Glomerular visceral epithelial cell (primary cell): ENCODE measurements around the gene UBE2Q1.
A peak's percentile ranks its signal among the peaks of the same experiment; 100 is the strongest.

Experiments used
- DNase-seq: peaks from one replicate; pipeline ENCODE4 v3.0.0-alpha.2; 2016; ENCODE audit errors: extremely low spot score

Gene UBE2Q1

DNA sequence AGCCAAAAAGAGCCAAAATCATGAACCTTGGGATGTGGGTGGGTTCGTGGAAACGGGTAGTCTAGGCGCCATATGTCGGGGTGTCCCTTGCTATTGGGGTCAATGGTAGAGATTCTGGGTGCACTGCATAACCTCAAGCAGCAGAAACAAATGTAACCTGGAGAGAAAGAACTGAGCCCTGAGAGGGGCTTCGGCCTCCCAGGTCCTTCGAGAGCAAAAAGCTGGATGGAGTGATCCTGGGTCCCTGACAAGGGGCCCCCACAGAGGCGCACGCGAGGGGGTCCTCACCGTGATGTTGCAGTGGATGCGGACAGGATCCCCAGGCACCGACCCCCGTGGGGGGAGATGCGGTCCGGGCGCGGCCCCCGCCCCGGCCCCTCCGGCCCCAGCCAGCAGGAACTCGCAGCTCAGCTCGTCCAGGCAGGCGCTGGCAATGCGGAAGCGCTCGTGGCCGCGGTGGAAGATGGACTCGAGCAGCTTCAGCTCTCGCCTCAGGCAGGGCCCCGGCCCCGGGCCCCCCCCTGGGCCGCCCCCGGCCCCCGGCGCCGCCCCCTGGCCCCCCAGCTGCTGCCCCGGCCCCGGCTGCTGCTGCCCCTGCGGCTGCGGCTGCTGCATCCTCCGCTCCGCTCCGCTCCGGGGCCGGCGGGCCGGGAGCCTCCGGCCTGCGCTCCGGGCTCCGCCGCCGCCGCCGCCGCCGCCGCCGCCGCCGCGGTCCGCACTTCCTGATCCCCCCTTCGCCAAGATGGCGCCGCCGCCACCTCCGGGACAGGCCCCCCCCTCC, at the start of gene UBE2Q1:
Gene UBE2Q1 (minus strand): TSS at position 724 of the 781 bp plus-strand sequence. CDS start 109 bp downstream, at position 615.
- peak; percentile 38 for DNase-seq

DNA sequence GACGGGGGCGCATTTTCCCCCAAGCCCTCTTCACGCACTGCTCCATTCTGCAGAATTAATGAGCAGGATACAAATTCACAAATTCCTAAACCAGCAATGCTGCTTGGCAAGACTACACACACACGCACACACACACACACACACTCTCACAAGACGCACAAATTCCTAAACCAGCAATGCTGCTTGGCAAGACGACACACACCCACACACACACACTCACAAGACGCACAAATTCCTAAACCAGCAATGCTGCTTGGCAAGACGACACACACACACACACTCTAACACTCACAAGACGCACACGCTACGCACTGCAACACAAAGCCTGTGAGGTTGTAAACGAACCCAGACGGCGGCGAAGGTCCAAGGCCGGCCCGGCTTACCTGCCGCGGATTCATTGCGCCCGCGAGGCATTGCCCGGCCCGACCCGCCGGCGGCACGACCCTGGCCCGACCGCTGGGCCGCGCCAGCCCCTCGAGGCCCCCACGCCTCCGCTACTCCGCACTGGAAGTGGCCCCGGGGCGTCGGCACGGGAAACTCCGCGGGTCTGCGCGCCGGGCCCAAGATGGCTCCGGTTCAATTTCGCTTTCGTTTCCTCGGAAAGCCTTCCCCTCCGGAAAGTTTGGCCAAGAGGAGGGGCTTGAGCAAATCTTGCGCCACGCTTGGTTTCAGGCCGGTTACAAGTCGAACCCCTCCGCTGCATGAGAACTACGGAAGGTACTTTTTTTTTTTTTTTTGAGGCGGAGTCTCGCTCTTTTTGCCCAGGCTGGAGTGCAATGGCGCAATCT, 49.3 kb upstream of the UBE2Q1 start, which contains the start of gene ADAR:
Gene ADAR (minus strand): TSS at position 578 of the 788 bp plus-strand sequence. CDS start 180 bp downstream, at position 398.
- peak; percentile 95 for DNase-seq

DNA sequence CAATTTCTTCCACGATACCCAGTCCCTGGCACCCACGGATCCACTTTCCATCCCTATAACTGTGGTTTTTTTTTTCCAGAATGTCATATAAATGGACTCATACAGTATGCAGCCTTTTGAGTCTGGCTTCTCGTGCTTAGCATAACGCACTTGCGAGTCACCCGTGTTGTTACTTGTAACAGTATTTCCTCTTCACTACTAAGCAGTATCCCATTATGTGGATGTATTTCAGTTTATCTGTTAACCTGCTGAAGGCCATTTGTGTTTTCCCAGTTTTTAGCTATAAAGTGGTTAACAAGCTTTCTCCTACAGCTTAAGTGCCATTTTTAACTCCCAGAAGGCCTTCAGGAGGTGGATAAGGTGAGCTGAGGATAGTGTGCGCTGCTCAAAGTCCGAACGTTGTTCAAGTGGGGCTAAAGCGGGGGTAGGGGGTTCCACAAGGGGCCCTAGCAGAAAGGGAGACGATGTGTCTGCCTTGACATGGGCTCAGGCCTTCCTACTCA, 48.7 kb upstream of the UBE2Q1 start:
- peak; percentile 36 for DNase-seq

DNA sequence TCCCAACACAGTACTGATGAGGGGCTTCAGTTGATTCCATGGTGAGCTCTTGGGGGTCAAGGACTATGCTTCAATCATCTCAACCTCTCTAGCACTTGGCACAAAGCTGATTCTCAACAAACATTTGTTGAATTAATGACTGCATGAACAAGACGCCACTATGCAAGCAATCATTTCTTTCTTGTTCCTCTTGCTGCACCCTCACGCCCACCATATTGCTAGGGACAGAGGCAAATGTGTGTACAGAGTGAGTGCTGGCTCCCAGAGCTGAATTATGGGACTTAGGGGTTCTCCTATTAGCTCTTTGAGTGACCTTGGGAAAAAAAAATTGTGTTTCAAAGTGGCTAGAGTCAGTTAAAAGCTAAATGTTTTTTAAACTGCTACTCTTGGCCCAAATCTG, 47.1 kb upstream of the UBE2Q1 start:
- no peak for DNase-seq

DNA sequence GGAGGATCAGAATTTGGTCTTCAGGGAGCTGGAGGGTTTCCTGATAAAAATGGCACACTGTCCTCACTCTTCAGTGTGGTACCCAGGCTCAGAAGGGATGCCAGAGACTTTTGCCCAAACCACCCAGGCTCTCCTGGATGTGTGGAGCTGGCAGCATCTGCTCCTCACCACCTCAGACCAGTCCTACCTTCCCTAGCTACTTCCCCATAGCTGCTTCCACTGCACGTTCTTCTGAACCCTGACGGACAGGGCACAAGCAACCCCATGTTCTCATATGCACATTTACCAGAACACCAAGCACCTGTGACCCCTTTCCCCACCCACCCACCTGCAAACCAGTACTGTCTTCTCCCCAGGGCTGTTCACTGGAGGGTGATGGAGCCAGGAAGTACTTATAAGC, 44.9 kb upstream of the UBE2Q1 start:
- DNase-seq, result no peak

DNA sequence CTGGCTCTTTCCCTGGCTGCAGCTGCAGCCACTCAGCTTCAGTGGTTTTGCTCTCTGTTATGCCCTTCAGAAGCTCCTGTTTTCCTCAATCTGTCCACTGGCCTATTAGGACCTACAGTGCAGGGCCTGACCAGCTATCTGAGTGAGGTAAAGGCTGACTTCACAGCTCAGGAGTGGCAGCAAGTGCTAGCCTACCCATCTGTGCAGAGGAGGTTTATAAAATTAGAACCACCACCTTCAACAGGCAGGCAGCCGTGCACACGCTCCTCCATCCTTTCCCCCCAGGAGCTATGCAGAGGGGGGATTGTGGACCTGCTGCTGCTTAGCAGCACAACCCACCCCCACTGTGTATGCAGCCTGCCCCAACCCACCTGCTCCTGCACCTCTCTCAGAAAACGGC, 41.2 kb upstream of the UBE2Q1 start:
- DNase-seq, result no peak

DNA sequence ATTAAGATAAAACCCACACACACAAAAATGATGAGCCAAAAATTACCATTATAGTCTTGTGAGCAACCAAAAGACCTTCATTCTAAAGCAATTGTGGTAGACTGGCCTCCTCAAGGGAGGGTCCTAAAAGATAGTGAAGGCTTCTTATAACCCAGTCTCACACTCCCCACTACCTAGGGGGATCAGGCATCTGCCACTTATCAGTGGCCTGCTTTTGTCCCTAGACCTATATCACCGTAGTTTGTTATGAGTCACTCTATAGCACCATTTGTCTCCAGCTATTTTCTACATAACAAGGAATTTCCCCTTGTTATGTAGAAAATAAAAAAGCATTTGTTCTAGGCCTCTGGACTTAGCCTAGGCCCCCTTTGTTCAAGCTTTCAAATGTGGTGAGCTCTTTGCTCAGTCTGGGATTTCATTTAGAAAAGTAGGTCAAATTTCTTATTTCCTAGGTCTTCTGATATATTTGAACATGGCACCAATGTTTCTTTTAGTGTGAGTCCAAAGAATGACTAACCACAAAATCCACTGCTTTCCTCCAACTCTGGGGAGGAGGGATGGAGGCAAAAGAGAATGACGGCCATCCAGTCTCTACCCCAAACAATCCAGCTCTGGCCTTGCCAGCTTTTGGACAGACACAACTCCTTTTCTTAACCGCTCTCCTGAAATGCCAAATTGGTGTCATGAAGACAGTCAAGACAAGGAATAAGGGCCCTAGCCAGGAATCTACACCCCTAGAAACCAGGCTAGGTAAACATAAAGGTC, 40.6 kb upstream of the UBE2Q1 start:
- DNase-seq, result no peak

DNA sequence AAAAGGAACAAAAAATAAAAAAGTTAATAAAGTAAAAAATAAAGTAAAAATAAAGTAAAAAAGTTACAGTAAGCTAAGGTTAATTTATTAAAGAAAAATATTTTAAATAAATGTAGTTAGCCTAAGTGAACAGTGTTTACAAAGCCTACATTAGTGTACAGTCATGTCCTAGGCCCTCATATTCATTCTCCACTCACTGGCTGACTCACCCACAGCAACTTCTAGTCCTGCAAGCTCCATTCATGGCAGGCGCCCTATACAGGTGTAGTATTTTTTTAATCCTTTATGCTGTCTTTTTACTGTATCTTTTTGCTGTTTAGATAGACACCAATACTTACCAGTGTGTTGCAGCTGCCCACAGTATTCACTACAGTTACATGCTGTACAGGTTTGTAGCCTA, 37.2 kb upstream of the UBE2Q1 start:
- no peak for DNase-seq

DNA sequence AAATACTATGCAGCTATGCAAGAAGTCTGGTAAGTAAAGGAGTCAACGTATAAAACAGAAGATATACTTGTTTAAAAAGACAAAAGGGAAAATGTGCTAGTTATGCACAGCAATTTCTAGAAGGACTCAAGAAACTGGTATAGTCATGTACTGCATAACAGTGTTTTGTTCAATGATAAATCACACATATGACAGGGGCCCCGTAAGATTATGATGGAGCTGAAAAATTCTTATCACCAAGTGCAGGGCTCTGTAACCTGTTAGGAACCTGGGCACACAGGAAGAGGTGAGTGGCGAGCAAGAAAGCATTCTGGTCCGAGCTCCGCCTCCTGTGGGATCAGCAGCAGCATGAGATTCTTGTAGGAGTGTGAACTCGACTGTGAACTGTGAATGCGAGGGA, 36.3 kb upstream of the UBE2Q1 start:
- DNase-seq, result no peak

DNA sequence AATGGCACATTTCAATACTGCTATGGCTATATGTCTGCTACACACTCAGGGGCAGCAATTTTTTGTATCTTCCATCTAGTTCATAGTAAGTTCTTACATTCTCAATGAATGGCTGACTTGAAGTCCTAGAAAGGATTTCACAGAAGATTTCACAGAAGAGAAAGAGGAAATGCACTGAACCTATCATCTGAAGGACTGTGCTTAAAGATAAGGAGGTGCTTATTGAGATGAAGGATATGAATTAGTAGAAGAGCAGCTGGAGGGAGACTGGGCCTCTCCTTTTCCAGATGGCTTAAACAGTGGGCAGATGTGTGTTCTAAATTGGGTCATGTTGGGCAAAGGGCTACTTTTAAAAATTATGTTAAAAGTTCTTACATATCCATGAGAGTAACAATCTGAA, 34.9 kb upstream of the UBE2Q1 start:
- no peak for DNase-seq

DNA sequence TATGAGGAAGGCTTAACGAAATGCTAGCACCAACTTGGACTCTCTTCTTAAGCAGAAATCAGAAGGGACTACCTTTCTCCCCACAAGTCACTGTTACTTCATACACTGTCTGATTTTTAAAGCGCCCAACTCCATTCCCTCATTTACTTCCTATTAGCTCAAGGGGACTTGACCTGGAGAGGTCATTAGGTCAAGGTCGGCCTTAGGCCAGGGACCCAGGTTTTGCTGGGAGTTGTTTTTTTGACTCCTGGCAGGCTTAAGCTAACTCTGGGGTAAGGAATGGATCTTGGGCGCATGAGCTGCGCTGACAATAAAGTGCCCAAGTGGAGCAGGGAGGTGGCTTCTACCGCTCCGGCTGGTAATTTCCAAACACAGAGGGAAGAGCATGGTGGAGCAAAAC, 32.7 kb upstream of the UBE2Q1 start:
- no peak for DNase-seq

DNA sequence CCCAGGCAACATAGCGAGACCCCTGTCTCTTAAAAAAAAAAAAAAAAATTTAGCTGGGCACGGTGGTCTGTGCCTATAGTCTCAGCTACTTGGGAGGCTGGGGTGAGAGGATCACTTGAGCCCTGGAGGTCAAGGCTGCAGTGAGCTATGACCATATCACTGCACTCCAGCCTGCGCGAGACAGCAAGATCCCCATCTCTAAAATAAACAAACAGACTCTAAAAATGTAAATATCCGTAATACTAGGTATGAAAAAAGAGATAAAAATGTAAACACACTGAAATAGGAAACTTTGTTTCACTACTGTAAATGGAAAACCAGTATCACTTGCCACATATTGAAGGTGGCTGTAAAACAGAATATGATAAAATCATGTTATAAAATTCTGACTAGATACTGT, 32.3 kb upstream of the UBE2Q1 start:
- DNase-seq, result no peak

DNA sequence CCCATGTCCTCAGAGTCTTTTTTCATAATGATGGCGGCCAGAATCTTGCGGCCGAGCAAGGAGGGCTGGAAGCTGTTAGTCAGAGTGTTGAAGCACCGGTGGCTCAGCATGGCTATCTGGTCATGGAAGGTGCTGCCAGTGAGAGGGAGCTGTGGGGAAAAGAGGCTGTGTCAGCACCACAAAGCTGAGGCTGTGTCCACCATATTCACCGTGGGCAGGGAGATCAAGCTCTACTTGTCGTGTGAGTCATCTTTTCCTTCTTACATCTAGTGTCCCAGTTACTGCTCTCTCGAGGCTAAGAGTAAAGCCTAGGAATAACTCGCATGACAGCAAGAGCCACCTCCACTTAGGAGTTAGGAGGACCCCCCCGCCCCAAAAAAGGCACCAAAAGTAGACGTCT, 31.3 kb upstream of the UBE2Q1 start:
- no peak for DNase-seq

DNA sequence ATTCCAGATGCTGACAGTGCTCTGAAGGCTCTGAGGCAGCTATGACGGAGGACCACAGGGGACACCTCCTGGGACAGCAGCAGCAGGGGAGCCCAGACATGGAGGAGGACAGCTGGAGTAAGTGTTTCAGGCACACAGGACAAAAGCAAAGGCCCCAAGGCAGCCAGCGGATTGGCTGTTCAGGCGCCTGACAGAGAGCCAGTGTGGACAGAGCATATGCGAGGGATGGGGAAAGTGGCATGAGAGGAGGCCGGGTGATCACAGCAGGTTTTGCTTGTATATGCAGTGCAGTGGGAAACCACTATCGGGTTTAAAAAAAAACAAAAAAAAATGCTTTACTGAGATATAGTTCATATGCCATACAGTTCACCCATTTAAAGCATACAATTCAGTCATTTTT, 28.2 kb upstream of the UBE2Q1 start:
- DNase-seq, result no peak

DNA sequence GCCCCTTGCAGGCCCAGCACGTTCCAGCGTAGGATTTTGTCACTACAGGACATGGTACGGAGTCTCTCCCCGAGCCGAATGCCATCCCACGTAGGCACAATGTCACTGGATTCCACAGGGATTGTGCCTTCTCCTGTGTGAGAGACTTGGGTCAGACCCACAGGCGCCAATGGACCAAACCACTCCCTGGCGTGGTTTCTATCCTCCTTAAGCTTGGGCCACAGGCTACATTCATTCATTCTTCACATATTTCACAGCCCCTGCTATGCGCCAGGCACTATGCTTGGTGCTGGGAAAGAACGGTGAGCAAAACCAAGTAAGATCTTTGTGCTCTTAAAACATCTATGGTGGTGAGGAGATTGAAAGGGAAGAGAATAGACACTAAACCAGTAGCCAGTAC, 27.8 kb upstream of the UBE2Q1 start:
- no peak for DNase-seq

DNA sequence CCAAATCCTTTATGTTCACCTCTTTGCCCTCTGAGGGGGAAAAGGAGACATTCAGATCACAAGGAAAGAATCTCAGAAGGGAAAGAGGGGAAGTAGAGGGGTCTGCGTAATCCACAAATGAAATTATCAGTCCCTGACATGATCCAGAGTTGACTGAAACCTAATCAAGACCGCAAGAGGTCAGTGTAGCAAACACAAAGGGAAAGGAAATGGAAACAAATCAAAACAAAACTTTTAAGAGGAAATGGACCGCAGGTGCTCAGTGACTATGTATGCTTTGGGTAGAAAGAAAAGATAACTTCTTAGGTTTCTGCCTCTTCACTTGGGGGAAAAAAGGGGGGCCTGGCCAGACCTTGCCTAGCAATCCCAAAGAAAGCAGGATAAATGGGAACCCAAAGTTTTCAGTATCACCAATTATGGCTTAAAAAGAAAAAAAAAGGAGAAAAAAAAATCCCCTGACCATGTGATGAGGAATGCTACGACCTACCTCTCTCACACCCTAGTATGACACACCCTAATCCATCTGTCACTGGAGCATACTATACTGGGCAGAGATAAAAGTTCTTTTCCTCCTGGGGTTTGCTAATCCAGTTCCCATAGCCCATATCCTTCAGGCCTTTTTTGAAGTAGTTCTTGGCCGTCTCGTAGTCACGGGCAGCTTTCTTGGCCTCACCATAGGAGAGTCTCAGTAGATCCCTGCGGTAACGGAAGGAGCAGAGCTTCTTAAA, 26.0 kb upstream of the UBE2Q1 start:
- DNase-seq, result no peak

DNA sequence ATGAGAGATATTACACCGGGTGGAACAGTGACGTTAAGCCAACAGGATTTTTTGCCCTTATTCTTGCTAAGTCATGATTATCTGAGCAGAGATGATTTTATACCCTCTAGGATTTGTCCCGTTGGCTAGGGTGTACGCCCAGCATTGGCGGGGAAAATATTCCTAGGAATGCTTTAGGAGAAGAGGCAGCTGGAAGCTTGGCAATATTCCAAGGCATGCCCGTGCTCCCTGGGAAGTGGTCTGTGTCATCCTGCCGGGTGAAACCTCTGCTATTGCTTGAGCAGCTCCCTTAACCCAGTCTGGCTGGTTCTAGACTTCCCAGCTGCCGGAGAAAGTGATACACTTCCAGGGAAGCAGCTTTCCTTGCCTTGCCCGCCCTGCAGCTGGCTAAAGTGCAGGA, 25.3 kb upstream of the UBE2Q1 start:
- DNase-seq, result no peak

DNA sequence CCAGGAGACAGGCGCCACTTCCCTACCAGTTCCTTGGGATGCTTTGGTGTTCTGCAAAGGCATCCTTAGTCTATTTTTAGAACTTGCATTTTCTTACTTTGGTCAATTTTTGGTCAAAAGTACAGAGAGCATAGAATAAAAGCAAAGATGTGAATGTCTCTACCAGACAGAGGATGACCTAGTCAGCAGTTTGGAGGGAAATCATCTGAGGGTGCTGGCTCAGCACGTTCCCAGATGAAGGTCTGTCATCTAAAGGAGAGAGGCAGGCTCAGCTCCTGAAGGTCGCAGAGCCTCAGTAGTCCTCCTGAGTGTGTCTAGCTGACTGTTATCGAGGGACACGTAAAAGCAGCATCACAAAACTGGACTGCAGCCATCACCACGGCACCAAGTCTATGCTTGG, 24.4 kb upstream of the UBE2Q1 start:
- no peak for DNase-seq

DNA sequence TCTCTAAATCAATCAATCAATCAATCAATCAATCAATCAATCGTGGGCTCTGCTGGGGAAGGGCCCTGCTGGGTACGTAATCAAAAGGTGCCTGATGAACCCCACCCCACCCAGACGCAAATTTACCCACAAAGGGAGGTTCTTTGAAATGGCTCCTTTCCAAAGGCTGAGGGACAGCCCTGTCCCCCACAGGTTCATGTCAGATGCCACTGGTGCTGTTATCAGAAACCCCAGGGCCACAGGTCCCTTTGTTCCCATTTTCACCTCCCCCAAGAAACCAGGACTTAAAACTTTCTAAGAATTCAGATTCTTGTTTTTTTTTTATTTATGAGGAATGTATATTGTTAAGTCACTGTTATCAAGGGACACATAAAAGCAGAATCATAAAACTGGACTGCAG, 23.3 kb upstream of the UBE2Q1 start:
- DNase-seq, result no peak

DNA sequence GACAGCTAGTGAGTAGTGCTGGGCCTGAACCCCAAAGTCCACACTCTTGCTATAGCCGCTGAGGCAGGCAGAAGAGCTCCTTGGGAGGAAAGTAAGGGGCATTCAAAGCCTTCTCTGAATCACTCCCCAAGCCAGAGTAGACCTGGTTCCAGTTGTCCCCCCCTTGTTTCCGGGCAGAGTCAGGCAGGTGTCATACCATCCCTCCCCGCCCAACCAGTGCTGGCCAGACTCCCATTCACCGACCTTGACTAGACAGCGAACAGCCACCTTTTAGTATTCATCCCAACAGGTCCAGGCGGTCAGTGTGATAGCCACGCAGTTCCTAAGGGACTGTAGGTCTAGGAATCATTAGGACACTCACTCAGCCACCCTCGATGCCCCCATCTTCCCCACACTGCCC, 20.9 kb upstream of the UBE2Q1 start:
- DNase-seq, result no peak

DNA sequence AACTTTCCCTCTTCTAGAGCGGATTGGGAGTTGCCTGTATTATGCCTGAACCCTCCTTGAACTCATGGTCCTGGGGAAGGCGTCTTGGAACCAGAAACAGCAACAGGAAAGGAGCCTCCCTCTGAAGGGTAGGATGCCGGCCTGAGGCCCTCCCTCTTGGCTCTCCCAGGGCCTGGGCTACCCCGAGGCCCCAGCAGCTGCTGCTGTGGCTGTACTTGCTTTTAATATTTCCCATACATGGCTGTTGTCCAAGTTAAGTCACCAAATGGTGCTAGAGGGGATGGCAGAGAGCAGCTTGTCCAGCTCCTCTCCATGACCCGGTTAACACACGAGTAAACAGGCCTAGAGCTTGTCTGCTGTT, 19.6 kb upstream of the UBE2Q1 start:
- no peak for DNase-seq
